ENCODE measurements around the gene WDR82.

GRCh38 chr3:52257911-52258310 lies 20.5 kb downstream of the WDR82 start:
- TF ChIP-seq CTCF (IDR thresholded peaks at IDR 0.05) (no peak), POLR2A (IDR thresholded peaks at IDR 0.05) (no peak)

All from uterus (tissue), 2 donors.